Upper lobe of left lung (tissue), 6 donors: ENCODE results near the gene SLC16A1. TPM values are rescaled to one million over a fixed set of nuclear protein-coding genes. Genes with fewer than 3 reads are reported as not detected.
"Not testable (repeated sequence)": the region's sequence is repeated elsewhere in the genome, so short reads cannot be mapped to it uniquely, and the experiment has no call there.

Experiments
- ATAC-seq, 2 donors: fragments of 200-7000 bp; cut with Tn5 transposase; one replicate each; pipeline ENCODE4 v1.9.1; 2022; ENCODE audit warnings: mild to moderate bottlenecking in 2 of 2, moderate library complexity in 2 of 2; ENCODE audit not compliant: low FRiP score in 2 of 2
- DNase-seq, 2 donors: peaks; one replicate each; pipeline ENCODE4 v3.0.0-alpha.2; 2019 to 2020
- H3K27ac ChIP-seq, 4 donors: fragments of 200-600 bp; sonication (generic); one replicate each; pipeline ENCODE4 v1.5.1; 2016 to 2019
- H3K27me3 ChIP-seq, 4 donors: fragments of 200-600 bp; sonication (generic); one replicate each; pipeline ENCODE4 v1.5.1; 2017 to 2019
- H3K36me3 ChIP-seq, 4 donors: fragments of 200-600 bp; sonication (generic); one replicate each; pipeline ENCODE4 v1.5.1; 2016 to 2019
- H3K4me1 ChIP-seq, 4 donors: fragments of 200-600 bp; sonication (generic); one replicate each; pipeline ENCODE4 v1.5.1; 2018 to 2019
- H3K4me3 ChIP-seq, 4 donors: fragments of 200-600 bp; sonication (generic); one replicate each; pipeline ENCODE4 v1.5.1; 2017 to 2019; ENCODE audit warnings: mild to moderate bottlenecking in 2 of 4, moderate library complexity in 1 of 4
- H3K9me3 ChIP-seq, 4 donors: fragments of 200-600 bp; sonication (generic); one replicate each; pipeline ENCODE4 v1.5.1; 2018 to 2019
- EP300 ChIP-seq, 4 donors: sonication (generic); formaldehyde crosslinking; IDR thresholded peaks; one replicate each; pipeline ENCODE4 v1.5.1; 2017; ENCODE audit warnings: antibody characterized with exemption in 4 of 4, control low read depth in 2 of 4
- POLR2A ChIP-seq, 4 donors: fragments of 450-650 bp; IDR thresholded peaks; one replicate each; pipeline ENCODE4 v1.5.1; 2016 to 2017; ENCODE audit warnings: antibody characterized with exemption in 4 of 4, mild to moderate bottlenecking in 2 of 4
- POLR2AphosphoS5 ChIP-seq, 2 donors: sonication (generic); formaldehyde crosslinking; IDR thresholded peaks; one replicate each; pipeline ENCODE4 v1.5.1; 2017; ENCODE audit warnings: antibody characterized with exemption in 2 of 2
- WGBS, 2 donors: methylation state at CpG; one replicate each; pipeline ENCODE4 v1.1.5; 2017 to 2018; 5-methylcytosine and 5-hydroxymethylcytosine counted together
- total RNA-seq, 6 donors: library from RNA; depleted of rRNA in 4 of 6; stranded (reverse); fragments of >200 nt in 4 of 6; gene quantifications; one replicate each; pipeline versions ENCODE4 v1.1.0 to v1.2.1, GENCODE V29; 2016 to 2021
- TF ChIP-seq, protein P1 (sequence below), 6 experiments: fragments of 450-650 bp in 4 of 6; fragments of 200-600 bp in 2 of 6; sonication (generic) in 2 of 6; IDR thresholded peaks; one replicate each; pipeline ENCODE4 v1.5.1; 2016 to 2019; ENCODE audit warnings: antibody characterized with exemption in 6 of 6
- donor health status: DM: no; HTN: no; CAD: no; lungs with moderate emphysema.
- donor health status: DM: no; HTN: yes; CAD: no; lungs with severe emphysema.

Gene SLC16A1
- total RNA-seq, 6 donors from 2014 or later = 1.4 to 13.3 (median 5.9) TPM

DNA sequence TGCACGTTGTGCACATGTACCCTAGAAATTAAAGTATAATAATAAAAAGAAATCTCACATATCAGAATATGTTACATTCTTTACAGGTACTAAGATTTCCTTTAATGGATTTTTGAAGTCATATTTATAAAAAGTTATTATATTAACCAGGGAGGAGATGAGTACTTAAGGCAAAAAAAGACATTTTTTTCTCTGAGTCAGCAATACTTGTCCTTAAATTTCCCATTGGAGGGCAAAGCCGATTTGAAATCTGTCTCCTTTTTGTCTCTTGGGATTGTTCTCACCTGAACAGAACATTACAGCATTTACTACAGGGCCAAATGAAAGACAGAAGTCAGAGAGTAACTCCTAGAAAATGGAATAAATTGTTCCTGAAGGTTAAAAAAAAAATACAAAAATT is 26.3 kb upstream of the SLC16A1 start:
- H3K36me3 ChIP-seq = no peaks in the 10 kb centered on the region
- H3K9me3 ChIP-seq = no peaks in the 10 kb centered on the region
- TF ChIP-seq EP300 (IDR thresholded peaks at IDR 0.05) = no peak
- TF ChIP-seq, protein P1, sequence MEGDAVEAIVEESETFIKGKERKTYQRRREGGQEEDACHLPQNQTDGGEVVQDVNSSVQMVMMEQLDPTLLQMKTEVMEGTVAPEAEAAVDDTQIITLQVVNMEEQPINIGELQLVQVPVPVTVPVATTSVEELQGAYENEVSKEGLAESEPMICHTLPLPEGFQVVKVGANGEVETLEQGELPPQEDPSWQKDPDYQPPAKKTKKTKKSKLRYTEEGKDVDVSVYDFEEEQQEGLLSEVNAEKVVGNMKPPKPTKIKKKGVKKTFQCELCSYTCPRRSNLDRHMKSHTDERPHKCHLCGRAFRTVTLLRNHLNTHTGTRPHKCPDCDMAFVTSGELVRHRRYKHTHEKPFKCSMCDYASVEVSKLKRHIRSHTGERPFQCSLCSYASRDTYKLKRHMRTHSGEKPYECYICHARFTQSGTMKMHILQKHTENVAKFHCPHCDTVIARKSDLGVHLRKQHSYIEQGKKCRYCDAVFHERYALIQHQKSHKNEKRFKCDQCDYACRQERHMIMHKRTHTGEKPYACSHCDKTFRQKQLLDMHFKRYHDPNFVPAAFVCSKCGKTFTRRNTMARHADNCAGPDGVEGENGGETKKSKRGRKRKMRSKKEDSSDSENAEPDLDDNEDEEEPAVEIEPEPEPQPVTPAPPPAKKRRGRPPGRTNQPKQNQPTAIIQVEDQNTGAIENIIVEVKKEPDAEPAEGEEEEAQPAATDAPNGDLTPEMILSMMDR (IDR thresholded peaks at IDR 0.05) = no peak
- TF ChIP-seq POLR2AphosphoS5 (IDR thresholded peaks at IDR 0.05) = no peak
- no peak for TF ChIP-seq POLR2A (IDR thresholded peaks at IDR 0.05)
- no peak overlapping the region for H3K27ac ChIP-seq
- no peak for DNase-seq
- WGBS, 2 donors = 93 to 97% methylated on average over 2 of the region's 2 CpGs
- H3K4me1 ChIP-seq = peaks cover 0 to 13% (median 7%) of the 10 kb centered on the region in 4 donors
- no peak overlapping the region for H3K4me3 ChIP-seq
- no peaks in the 10 kb centered on the region for H3K27me3 ChIP-seq
- ATAC-seq = no peak

DNA sequence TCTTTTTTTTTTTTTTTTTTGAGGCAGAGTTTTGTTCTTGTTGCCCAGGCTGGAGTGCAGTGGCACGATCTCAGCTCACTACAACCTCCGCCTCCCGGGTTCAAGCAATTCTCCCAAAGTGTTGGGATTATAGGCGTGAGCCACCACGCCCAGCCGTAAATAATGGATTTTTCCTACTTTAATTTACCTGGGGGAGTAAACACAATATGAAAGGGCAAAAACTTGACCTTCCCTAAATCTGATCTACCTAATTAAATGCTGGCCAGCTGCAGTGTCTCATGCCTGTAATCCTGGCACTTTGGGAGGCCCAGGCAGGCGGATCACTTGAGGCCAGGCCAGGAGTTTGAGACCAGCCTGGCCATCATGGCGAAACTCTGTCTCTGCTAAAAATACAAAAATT is 25.8 kb upstream of the SLC16A1 start:
- not testable (repeated sequence) for H3K36me3 ChIP-seq, DNase-seq, H3K9me3 ChIP-seq, H3K27ac ChIP-seq, H3K4me3 ChIP-seq, ATAC-seq, H3K27me3 ChIP-seq
- peaks cover 0 to 13% (median 7%) of the 10 kb centered on the region in 4 donors for H3K4me1 ChIP-seq
- WGBS, 2 donors = 95 to 98% methylated on average over 8 of the region's 8 CpGs

DNA sequence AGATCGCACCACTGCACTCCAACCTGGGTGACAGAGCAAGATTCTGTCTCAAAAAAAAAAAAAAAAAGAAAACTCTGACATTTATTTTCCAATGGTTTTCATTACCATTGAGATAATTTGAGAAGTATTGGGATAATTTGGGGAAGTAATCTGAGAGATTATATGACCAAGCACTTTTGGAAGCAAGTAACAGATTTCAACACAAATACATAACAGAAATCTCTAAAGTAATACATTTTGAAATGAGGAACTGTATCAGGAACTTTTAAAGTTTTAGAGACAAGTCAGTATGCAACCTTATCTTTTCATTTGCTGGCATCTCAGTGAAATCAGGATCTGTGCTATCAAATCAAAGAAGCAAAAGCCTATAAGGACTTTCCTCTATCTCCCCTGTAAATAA is 25.4 kb upstream of the SLC16A1 start:
- TF ChIP-seq, protein P1 (IDR thresholded peaks at IDR 0.05) = no peak
- TF ChIP-seq POLR2A (IDR thresholded peaks at IDR 0.05) (no peak), POLR2AphosphoS5 (IDR thresholded peaks at IDR 0.05) (no peak), EP300 (IDR thresholded peaks at IDR 0.05) (no peak)
- Histone ChIP-seq H3K27me3 (no peaks in the 10 kb centered on the region), H3K4me1 (peaks cover 0 to 13% (median 7%) of the 10 kb centered on the region in 4 donors), H3K9me3 (no peaks in the 10 kb centered on the region), H3K36me3 (no peaks in the 10 kb centered on the region), H3K4me3 (no peak overlapping the region), H3K27ac (no peak overlapping the region)
- DNase-seq (no peak), ATAC-seq (peak in 1 of 2 donors; percentile 56)
- 75 to 87% methylated on average over 1 of the region's 1 CpG for WGBS, 2 donors

DNA sequence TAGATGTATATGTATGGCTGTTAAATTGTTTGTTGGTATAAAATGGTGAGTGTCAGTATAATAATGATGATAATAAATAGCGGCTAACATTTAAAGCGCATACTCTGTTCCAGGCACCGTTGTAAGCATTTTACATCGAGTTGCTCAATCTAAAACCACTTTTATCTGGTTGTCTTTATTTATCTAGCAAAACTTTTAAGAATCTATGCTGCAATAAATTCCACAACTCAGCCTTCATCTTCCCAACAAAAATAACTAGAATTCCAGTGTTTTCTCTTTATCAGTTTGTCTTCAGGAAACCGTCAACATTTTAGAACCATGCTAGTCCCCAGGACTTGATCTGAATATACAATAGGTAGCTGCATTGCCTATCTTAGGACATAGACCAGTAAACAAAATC is 19.3 kb upstream of the SLC16A1 start:
- TF ChIP-seq POLR2A (IDR thresholded peaks at IDR 0.05) (no peak), POLR2AphosphoS5 (IDR thresholded peaks at IDR 0.05) (no peak), EP300 (IDR thresholded peaks at IDR 0.05) (no peak)
- TF ChIP-seq, protein P1 (IDR thresholded peaks at IDR 0.05) = no peak
- Histone ChIP-seq H3K27ac (no peak overlapping the region), H3K36me3 (no peaks in the 10 kb centered on the region), H3K4me3 (no peak overlapping the region), H3K27me3 (no peaks in the 10 kb centered on the region), H3K9me3 (no peaks in the 10 kb centered on the region), H3K4me1 (no peaks in the 10 kb centered on the region)
- ATAC-seq = no peak
- no peak for DNase-seq
- WGBS, 2 donors = 90% methylated on average over 5 of the region's 5 CpGs

DNA sequence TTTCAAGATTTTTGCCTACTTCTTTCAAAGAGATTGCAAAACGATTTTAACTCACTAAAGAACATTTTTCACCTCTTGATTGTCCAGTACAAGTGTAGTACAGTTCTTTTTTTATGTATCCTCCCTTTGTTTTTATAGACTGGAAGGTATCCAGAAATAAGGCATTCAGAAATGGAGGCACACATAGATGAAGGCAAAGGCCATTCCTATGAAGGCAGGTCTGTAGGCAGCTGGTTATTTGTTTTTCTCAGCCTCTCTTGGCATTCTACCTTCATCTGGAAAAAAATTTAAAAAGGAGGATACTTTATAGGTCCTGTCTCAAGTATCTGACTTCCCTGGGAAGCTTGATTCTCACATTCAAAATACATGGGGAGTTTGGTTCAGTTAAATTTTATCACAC is 18.6 kb upstream of the SLC16A1 start:
- no peak for TF ChIP-seq EP300 (IDR thresholded peaks at IDR 0.05)
- TF ChIP-seq POLR2AphosphoS5 (IDR thresholded peaks at IDR 0.05) = no peak
- TF ChIP-seq, protein P1 (IDR thresholded peaks at IDR 0.05) = no peak
- TF ChIP-seq POLR2A (IDR thresholded peaks at IDR 0.05) = no peak
- WGBS, 2 donors = 50% methylated on average over 1 of the region's 1 CpG
- no peaks in the 10 kb centered on the region for H3K27me3 ChIP-seq

More for the DNA sequence above, 18.6 kb upstream of the SLC16A1 start:
- no peaks in the 10 kb centered on the region for H3K36me3 ChIP-seq
- no peak for ATAC-seq
- no peak for DNase-seq
- no peak overlapping the region for H3K4me3 ChIP-seq
- H3K4me1 ChIP-seq = no peaks in the 10 kb centered on the region
- H3K9me3 ChIP-seq = no peaks in the 10 kb centered on the region
- no peak overlapping the region for H3K27ac ChIP-seq
